Stimulated activated CD4-positive, alpha-beta T cell treated with anti-CD3 and anti-CD28 coated beads, Interleukin-2, amount 100 ng/mL, for 24 hours (primary cell): ENCODE results near the gene ZNF541.
"Not testable (repeated sequence)": the region's sequence is repeated elsewhere in the genome, so short reads cannot be mapped to it uniquely, and the experiment has no call there.

ENCODE experiments used
- DNase-seq, 2 donors: peaks; one replicate each; pipeline ENCODE4 v3.0.0-alpha.2; 2020

The ZNF541 gene

DNA sequence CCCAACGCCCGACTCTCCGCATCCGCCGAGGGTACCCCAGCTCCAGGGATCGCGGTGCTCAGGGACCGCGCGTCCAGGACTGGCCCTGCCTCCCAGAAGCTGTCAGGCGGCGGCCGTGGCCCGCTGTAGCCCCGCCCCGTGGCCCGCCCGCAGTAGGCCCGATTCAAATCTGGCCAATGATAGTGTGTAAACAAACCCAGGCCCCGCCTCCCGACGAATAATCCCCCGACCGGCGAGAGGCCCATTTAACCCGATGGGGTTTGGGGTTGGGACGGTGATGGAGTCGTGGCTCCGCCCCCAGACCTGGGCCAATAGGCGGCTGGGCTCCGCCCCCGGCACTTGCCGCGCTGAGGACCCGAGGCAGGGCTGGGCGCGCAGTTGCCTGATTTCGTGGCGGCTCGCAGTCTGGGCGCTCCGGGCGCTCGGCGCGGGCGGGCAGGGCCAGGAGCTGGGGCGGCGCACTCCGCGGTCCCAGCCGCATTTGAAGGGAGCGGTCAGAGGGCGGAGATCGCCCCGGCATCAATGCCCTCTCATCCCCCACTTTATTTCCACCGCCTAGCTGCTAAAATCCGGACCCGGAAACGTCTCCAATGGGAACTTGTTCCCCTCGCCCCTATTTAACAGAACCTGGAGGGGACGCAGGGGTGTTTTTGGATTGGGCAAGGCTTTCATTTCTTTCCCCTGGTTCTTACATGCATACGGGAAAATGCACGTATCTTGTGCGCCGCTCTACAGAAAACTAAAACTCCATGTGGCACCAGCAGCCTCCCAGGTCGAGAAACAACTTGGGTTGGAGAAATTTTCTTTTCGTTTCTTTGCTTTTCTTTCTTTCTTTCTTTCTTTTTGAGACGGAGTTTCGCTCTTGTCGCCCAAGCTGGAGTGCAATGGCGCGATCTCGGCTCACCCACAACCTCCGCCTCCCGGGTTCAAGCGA is 27.6 kb upstream of the ZNF541 start:
- peak; percentile 100 for DNase-seq

DNA sequence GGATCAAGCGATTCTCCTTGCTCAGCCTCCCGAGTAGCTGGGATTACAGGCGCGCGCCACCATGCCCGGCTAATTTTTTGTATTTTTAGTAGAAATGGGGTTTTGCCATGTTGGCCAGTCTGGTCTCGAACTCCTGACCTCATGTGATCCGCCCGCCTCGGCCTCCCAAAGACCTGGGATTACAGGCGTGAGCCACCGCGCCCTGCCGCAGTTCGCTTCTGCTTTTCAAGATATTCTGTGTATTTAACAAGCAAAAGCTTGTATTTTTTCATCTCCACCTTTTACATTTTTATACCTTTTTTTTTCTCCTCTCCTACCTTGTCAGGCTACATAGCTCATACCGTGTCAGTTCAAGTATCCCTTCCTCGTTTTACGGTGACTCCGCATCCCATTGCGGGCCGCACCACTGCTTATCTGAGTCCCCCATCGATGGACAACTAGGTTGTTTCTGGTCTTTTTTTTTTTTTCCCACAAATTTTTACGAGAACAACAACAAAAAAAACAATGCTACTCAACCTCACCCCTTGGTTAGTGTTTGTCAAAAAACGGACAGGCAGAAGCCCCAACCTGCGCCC is 26.8 kb upstream of the ZNF541 start:
- DNase-seq: not testable (repeated sequence)

DNA sequence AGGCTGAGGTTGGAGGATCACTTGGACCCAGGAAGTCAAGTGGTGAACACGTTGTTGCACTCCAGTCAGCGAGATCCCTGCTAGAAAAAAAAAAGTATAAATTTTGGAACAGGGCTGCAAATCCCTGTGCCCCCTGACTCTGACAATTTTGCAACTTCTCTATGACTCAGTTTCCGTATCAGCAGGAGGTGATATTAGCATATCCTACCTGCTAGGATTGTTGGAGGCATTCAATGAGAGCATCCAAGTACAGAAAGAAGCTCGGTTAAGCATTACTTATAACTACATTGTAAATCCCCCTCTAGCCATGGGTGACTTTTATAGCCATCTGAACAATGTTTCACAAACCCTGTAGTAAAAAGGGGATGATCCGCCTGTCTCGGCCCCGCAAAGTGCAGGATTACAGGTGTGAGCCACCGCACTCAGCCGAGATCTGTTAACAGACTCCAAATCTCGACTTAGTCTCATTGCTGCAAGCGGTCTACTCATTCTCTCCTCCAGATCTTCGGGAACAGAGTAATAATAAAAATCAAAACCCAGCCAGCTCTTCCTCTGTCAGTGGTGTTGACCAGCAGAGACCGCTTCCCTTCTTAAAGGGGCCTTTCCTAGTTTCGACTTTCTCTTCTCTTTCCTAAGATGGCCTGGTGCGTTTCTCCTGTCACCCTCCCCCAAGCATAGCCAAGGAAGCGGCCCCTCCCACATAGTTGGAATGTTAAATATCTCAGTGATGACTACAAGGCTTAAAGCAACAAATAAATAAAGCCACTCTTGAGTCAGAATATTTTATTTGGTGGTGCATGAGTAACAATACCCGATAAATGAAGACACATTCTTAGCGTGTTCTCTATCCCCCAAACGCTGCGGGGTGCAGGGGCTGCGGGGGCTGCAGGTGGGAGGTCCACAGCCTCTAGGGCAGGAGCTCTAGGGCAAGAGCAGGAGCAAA is 25.7 kb upstream of the ZNF541 start:
- no peak for DNase-seq

DNA sequence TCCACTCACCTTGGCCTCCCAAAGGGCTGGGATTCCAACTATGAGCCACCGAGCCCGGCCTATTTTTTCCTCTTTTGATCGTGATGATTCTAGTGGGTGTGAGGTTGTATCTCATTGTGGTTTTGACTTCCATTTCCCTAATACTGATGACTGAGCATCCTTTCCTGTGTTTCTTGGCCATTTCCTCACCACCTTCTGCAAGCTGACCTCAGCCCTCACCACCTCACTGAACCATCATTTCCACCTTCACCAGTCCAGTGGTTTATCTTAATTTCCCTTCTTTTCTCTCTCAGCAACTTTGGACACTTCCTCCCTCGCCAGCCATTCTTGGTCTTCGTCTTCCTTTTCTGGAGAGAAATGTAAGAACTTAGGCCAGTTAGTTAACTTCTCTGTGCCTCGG is 23.0 kb upstream of the ZNF541 start:
- no peak for DNase-seq

DNA sequence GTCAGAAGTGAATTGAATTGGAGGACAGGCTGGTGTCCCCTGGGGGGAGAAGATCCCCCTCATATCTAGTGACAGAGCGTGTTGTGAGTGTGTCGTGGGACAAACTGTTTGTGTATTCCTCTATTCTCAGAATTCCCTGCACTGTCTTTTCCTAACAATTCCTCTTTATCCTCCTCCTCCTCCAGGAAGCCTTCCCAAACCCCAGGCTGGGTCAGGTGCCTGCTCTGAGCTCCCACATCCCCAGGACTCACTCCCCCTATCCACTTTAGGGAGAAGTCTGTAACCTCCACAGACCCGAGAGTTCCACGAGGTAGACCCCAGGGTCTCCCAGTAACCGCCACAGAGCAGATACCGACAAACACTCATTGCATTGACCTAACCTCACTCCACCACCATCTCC is 20.9 kb upstream of the ZNF541 start:
- DNase-seq: no peak

DNA sequence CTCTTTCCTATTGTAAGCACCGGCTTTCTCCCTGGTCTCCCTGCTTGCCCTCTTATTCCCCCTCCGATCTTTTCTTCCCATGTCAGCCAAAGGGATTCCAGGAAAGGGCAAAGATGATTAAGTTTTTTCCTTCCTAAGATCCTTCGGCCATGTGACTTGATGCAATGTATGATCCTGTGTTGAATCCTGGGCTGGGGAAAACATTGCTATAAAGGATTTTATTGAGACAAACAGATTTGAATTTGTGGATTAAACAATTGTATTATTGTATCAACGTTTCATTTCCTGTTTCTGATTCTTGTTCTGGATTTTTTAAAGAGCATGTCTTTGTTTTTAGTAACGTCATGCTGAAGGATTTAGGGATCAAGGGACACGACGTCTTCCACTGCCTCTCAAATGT is 16.9 kb upstream of the ZNF541 start:
- DNase-seq: no peak

DNA sequence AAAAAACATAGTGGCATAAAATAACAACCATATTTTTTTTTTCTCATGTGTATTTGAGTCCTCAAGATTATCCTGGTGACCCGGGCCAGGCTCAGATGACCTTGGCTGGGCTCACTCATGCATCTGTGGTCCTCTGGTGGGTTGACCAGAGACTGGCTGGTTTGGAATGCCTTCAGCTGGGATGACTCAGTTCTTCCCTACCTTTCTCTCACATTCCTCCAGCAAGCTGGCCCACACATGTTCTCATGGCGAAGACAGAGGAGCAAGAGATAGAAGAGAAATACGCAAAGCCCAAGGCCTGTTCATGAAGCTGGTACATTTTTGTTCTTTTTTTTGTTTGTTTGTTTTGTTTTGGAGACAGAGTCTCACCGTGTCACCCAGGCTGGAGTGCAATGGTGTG is 14.3 kb upstream of the ZNF541 start:
- DNase-seq: no peak

DNA sequence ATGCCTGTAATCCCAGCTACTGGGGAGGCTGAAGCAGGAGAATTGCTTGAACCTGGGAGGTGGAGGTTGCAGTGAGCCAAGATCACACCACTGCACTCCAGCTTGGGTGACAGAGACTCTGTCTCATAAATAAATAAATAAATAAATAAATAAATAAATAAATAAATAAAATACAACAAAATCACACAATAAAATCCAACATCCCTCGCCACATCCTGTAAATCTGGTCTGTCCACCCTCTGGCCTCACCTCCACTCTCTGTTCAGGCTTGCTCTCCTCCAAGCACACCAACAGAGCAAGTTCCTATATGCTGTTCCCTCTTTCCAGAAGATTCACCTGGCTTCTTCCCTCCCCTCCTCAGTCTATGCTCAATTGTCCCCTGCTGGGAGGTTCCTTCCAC is 10.2 kb upstream of the ZNF541 start:
- DNase-seq: not testable (repeated sequence)

DNA sequence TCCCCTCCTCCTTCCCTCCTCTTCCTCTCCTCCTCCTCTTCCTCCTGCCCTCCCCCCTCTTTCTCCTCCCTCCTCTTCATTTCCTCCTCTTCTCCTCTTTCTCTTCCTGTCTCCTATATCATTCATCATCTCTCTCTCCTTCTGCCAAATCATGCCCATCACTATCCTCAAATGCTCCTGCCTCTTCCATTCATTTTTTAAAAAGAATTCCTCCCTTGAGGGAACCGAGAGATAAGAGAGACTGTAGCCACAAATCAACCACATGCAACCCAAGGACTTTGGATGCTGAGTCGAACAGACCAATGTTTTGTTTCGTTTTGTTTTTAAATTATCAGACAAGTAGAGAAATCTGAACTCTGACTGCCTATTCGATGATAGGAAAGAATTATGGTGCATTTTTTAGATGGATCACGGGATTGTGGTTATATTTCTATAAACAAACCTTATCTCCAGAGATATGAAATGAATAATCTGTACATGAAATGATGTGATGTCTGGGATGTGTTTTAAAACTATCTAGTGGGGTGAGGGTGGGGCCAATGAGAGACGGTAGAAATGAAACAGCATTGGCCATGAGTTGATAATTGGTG is 9.5 kb upstream of the ZNF541 start:
- no peak for DNase-seq

DNA sequence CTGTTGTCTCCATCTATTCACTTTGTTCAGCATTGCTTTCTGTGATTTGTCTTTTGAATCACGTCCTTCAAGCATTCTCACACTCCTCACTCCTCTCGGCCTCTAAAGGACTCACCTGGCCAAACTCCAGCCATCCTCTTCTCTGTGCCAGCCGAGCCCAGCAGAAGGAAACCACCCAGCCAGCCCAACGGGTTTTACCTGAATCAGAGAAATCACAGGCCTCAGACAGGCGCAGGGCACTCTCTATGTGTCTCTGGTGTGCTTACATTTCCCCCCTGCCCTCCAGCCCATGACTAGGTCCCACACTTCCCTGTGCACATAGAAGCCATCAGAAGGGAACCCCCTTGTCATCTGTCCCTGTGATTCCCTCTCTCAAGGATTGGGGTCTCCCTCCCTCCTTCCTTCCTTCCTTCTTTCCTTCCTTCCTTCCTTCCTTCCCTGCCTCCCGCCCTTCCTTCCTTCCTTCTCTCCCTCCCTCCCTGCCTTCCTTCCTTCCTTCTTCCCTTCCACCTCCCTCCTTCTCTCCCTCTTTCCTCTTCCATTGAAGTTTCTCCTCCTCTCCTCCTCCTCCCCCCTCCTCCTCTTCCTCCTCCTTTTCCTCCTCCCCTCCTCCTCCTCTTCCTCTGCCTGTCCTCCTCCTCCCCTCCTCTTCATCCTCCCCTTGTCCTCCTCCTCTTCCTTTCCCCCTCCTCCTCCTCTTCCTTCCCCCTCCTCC is 8.8 kb upstream of the ZNF541 start:
- DNase-seq: no peak

DNA sequence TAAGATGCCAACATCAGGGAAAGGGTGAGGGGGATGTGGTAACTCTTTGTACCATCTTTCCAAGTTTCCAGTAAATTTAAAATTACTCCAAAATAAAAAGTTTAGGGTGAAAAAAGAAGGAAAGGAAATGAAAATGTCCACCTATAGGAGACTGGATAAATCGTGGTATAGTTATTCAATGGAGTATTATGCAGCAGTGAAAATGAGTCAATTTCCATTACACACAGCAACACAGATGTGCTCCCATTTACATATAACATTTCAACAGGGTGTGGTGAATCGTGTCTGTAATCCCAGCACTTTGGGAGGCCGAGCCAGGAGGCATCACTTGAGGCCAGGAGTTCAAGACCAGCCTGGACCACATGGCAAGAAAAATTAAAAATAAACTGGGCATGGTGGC is 7.4 kb upstream of the ZNF541 start:
- no peak for DNase-seq

DNA sequence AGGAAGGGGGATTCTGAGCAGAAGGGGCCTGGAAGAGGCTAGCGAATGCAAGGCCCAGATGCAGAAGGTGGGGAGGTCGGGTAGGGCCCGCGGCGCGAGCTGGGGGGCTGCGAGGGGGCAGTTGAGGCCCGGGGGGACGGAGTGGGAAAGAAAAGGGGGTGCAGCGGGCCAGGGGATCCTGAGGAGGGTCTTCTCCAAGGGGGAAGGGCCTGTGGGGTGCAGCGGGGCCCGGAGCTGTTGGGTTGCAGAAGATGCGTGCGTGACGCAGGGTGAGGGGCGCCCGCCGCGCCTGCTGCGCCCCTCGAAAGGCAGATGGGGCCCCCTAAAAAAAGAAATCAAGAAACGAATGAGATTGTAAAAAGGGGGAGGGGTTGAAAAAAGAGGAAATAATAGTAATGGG is 313 bp downstream of the ZNF541 start:
- DNase-seq: no peak

DNA sequence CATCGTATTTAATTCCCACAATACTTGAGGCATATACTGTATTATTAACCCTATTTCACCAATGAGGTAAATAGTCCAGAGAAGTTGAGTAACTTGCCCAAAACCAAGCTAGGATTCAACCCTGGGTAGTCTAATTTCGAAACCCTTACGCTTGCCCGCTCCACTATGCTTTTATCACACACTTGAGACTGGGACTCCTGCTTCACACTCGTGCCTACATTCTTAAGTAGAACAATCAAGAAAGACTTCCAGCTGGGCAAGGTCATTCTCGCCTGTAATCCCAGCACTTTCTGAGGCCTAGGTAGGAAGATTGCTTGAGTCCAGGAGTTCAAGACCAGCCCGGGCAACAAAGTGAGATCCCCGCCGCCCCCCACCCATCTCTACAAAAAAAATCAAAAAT is 3.6 kb downstream of the ZNF541 start:
- DNase-seq: no peak

DNA sequence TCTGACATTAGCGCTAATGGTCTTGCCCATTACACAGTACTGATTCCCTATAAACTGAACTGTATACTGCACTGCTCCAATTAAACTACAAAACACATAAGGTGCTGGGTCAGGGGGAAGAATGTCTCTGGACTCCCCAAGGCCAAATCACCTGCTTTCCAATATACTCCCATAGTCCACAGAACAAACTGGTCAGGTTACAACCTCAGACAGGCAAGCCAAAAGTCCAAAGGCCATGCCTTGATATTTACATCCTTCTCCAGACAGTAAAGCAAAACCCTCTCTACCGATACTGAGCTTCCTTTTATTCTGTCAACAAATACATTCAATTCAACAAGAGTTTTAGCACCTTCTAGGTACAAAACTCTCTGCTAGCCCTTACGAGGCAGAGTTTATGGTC is 8.9 kb downstream of the ZNF541 start:
- DNase-seq: no peak

DNA sequence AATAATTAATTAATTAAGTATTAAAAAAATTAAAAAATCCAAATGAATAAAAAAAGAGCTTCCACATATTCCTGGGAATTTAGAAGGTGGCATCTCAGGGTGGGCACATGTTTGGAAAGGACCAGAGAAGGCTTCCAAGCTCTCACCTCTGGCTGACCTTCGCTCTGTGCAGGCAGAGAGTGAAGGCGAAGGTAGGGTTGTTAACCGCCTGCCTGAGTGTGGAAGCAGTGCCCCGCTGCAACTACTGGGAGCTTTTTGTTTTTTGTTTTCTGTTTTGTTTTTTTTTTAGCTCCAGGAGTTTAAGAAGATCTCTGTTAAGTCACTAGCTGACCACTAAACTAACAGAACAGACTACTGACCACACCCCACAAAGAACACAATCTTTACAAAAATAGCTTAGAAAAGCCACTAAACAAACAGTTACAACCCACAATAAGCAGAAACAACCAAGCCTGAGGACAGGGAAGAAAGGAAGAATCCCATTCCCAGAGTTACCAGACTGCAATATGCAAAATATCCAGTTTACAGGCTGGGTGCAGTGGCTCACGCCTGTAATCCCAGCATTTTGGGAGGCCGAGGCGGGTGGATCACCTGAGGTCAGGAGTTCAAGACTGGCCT is 11.4 kb downstream of the ZNF541 start:
- DNase-seq: no peak

DNA sequence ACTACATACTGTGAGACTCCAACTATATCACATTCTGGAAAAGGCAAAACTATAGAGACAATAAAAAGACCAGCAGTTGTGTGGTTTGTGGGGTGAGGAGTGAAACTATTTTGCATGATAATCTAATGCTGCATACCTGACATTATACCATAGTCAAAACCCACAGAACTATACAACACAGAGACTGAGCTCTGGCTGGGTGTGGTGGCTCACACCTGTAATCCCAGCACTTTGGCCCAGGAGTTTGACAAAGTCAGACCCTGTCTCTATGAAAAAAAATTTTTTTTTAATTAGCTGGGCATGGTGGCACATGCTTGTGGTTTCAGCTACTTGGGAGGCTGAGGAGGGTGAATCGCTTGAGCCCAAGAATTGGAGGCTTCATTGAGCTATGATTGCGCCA is 11.9 kb downstream of the ZNF541 start:
- DNase-seq: no peak

DNA sequence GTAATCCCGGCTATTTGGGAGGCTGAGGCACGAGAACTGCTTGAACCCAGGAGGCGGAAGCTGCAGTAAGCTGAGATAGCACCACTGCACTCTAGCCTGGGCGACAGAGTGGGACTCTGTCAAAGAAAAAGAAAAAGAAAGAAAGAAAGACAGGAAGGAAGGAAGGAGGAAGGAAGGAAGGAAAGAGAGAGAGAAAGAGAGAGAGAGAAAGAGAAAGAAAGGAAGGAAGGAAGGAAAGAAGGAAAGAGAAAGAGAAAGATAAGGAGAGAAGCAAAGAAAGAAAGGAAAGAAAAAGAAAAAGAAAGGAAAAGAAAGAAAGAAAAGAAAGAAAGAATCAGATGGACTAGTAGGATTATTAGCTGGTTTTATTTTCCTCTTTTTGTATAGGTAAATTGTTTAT is 22.8 kb downstream of the ZNF541 start:
- no peak for DNase-seq

DNA sequence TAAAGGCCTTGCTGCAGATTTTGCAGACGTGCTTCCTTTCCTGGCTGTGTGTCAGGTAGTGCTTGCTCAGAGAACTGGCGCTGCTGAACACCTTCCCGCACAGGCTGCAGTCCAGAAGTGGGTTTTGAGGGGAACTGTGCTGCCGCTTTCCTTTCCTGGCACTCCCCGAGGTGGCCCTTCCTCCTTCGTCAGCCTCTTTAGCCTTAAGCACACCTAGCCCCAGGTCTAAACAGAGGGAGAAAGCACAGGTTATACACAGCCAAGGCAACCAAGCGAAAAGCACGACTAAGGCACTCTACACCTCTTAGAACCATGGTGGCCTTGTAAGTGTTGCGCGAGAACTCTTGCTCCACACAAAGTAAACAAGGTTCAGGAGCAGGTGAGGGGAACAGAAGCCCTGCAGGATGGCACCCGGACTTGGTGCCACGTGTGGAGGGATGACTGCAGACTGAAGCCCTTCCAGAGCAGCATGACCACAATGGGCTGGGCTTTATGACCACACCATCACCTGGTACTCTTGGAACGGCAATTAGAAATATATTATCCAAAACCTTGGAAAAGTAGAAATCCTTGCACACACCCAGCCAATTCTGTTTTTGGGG is 23.6 kb downstream of the ZNF541 start:
- DNase-seq: no peak

DNA sequence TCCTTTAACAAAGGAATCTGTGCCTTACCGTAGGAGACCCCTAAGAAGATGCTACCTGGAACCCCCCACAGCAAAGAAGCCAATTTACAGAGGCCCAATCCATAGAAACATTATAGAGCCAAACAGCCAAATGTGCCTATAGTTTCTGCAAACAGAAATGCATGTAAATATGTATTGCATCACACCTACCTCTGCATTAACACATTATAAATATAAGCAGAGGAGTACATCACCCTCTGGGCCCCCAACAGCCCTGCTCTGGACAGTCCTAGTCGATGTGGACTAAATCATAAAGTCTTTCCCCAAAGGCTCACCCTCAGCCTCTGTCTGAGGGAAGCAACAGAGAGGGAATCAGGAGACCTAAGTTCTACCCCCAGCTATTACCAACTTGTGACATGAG is 25.7 kb downstream of the ZNF541 start:
- DNase-seq: no peak

DNA sequence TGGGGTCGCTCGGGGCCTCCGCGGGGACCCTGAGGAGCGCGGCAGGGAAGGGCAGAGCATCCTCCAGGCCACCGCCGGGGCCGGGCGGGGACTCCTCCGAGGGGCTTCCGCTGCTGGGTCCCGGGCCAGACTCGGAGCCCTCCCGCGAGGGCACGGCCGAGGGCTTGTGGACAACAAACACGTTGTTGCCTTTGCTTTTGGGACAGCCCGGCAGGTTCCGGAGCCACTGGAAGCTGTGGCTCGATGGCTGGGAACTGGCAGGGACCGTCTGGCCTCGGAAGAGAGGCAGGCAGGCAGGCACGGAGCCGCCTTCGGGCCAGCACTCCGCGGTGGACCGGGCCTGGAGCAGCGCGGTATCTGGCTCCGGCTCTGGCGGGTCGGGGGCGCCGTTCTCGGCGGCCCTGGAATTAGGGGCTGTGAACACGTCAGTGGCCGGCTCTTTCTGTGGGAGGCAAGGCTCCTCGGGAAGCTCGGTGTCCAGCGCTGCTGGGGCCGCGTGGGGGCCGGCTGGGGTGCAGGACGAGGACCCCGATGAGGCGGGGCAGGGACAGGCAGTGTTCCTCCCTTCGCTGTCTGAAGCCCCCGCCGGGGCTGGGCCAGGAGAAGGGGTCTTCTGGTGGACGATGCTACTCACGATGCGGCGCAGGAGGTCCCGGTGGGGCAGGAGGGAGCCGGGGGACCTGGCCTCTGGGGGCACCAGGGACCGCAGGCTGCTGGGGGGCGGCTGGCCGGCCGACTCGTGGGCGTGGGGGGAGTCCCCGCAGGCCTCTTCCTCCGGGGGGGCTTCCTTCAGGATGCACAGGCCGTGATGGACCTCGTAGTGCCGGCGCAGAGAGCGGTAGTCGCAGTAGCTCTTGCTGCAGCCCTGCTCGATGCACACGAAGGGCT is 27.6 kb downstream of the ZNF541 start:
- DNase-seq: no peak
